GM18505 (cell line): ENCODE data around the gene MRPL20.

ENCODE experiments used
- ATAC-seq: cut with Tn5 transposase; IDR thresholded peaks from one replicate; pipeline ENCODE4 v1.9.1; 2021; ENCODE audit not compliant: unreplicated experiment
- POLR2A ChIP-seq: IDR thresholded peaks from 4 replicates; pipeline ENCODE4 v1.6.1; 2011; ENCODE audit warnings: borderline replicate concordance; ENCODE audit not compliant: insufficient read depth, insufficient read length; ENCODE audit errors: extremely low read depth

Gene MRPL20

DNA sequence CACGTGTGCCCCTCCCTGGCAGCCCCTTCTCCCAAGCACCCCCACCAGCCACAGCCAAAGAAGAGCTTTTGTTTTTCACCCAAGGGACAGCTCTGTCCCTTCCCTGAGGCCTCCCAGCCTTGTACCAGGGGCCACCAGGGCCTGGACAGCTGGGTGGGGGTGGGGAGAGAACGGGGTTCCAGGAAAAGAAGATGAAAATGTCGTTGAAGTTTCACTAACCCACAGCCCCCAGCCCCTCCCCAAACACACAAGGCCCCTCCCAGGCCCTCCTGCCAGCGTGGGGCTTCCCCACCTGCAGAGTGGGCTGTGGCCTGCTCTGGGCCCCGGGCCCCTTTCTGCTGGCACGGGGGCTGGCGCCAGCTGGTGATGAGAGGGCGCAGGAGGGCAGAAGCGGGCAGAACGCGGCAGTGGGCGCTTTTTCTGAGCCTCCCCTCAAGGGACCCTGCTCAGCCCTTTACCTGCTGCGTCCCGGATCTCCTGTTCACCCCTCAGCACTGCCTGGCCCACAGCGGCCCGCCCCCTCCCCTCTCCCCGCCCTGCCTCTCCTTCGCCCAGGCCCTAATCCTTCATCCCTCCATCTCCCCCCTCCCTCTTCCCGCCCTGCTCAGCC lies 19.5 kb upstream of the MRPL20 start:
- no peak for TF ChIP-seq POLR2A
- ATAC-seq: no peak

DNA sequence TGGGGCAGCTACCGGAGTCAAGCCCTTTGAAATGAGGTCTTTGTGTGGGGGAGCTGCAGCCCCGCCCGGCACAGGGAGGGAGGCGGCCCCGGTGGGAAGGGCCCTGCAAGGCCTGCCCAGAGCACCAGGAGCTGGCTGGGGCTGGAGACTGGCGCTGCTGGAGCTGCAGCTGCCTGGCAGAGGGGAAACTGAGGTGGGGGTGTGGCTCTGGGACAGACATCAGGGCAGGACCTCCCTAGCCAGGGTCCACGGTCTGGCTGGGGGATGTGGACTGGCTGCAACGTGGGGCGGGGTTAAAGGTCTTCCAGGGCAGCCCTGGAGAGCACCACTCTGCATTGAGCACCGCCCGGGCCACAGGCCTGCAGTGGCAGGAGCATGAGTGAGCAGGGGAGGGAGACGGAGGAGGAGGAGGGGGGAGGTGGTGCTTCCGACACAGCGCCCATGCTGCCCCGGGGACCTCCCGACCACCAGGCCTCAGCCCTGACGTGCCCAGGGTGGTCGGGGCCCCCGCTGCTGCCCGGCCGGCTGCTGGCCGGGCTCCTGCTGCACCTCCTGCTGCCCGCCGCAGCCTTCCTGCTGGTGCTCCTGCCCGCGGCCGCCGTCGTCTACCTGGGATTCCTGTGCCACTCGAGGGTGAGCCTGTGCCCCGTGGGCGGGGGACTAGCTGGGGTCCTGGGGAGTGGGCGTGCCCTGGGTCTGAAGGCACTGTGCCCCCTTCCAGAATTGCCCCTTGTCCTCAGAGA lies 18.8 kb upstream of the MRPL20 start:
- no peak for ATAC-seq
- no peak for TF ChIP-seq POLR2A

DNA sequence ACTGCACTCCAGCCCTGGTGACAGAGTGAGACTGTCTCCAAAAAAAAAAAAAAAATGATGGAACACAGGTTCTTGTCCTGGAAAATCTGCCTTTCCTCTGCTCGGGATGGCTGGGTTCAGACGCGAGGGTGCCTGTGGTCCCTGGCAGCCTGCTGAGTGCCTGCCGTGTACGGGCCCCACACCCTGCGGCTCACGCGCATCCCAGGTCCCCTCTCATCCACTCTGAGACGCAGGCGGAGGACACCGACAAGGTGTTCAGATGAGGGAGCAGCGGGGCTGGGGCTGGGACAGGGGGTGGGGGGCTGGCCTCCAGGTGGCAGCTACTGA lies 18.3 kb upstream of the MRPL20 start:
- no peak for TF ChIP-seq POLR2A
- ATAC-seq: no peak

GRCh38 chr1:1424707-1425106 lies 17.6 kb upstream of the MRPL20 start:
- no peak for TF ChIP-seq POLR2A
- ATAC-seq: no peak

DNA sequence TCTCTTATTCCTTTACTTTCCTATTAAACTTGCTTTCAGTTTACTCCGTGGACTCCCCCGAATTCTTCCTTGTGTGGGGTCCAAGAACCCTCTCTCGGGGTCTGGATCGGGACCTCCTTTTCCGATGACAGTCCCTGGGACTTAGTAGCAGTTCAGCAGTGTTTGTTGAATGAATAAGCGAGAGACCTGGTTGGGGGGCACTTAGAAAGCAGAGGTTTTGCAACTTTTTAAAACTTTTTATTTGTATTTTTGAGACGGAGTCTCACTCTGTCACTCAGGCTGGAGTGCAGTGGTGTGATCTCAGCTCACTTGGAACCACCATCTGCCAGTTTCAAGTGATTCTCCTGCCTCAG lies 16.1 kb upstream of the MRPL20 start:
- ATAC-seq: no peak
- TF ChIP-seq POLR2A: no peak

DNA sequence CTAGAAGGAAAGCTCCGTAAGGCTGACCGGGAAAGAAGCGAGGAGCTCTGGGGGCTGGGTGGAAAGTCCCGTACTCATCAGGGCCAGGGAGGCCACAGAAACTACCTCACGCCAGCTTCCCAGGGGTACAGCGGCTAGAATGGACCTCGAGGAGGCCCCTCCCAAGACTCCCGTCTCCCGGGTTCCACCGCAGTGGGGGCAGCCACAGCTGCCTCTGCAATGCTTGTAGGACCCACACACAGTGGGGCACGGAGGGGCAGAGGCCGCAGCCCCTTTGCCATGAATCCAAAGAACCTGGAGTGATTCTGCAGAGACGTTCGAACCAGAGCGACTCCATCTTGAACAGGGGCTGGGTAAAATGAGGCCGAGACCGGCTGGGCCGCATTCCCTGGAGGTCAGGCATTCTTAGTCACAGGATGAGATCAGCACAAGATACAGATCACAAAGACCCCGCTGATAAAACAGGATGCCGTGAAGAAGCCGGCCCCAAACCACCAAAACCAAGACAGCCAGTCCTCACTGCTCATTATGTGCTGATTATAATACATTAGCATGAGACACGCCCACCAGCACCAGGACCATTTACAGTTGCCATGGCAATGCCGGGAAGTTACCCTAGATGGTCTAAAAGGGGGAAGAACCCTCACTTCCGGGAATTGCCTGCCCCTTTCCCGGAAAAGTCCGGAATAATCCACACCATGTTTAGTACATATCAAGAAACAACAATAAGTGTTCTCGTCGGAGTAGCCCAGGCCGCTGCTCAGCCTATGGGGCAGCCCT lies 15.6 kb upstream of the MRPL20 start:
- no peak for ATAC-seq
- TF ChIP-seq POLR2A: no peak

DNA sequence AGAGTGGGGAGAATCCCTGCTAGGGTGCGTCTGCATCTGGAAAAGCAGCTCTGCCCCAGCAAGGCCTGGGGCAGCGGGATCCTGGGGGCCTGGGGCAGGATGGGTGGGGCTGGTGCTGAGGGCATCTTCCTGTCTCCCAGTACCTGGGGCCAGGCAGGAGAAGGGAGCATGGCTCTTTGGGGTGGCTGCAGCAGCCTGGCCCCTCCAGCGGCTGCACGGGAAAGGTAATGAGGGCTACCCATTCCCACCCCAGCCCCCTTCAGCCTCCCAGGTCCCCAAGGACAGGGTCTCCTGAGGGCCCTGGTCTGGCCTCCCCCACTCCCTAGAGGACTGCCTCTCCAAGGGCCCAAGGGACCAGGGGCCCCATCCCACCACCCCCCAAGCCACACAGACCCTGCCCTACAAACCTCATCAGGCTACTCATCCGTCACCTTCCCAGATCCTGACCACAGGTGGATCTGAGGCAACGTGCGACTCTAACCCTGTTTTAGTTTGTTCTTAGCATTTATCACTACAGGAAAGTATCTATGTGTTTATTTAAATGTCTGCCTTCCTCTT lies 14.9 kb upstream of the MRPL20 start:
- no peak for TF ChIP-seq POLR2A
- ATAC-seq: no peak

DNA sequence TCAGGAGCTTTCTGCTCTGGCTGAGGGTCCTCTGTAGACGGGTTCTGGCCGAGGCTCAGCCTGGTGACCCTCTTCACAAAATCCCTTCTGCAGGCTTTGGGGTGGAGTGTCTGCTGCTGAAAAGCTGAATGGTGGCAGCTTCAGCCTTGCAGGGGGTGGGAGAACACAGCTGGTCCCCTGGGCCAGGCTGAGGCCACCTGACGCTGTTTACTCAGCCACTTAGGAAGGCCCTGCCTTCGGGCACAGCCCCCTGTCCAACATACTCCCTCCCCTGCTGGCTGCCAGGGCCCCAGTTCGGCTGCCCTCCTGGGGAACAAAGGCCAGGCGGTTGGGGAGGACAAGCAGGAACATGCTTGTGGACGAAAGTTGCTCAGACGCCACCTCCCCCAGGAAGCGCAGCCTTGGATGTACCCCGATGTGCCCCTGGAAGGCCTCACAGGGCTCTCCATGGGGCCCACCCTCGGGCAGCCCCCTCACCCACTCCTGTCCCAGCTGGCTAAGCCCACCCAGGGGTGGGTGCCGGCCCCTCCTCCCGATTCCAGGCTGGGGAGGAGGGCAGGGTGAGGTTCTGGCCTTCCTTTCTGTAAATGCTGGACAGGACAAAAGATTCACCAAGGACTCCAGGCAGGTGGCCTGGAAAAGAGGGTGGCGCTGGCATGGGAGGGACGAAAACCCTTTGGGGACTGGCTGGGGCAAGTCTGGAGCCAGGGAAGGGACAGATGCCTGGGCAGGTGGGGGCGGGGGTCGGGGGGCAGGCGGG lies 14.2 kb upstream of the MRPL20 start, which contains the start of gene ANKRD65:
ANKRD65 (minus strand) TSS at position 130 of the 760 bp plus-strand sequence. CDS start 271 bp downstream, outside the sequence.
- no peak for ATAC-seq
- no peak for TF ChIP-seq POLR2A

DNA sequence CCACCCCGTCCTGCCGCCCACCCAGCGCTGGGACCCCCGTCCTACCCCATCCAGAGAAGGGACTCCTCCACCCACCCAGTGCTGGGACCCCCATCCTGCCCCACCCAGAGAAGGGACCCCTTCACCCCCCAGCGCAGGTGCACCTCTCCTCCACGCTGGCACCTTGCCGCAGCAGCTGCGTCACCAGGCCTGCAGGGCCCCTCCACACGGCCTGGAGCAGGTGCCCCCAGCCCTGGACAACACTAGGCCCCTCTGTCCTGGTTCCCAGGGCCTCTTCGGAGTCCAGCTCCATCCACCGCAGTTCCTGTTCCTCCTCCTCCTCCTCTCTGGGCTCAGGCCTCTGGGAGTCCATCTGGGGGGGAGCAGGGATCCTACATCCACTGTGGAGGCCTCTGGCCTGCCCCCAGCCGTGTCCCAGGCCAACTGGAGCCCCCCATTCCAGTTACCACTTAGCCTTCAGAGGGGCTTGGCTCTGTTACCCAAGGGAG lies 13.6 kb upstream of the MRPL20 start:
- ATAC-seq: no peak

GRCh38 chr1:1419813-1420653 lies 12.9 kb upstream of the MRPL20 start:
- no peak for ATAC-seq
- TF ChIP-seq POLR2A: no peak

More for the DNA sequence above, 13.6 kb upstream of the MRPL20 start:
- TF ChIP-seq POLR2A: no peak

- TF ChIP-seq POLR2A: no peak
- ATAC-seq: no peak
Observed at GRCh38 chr1:1419363-1419812, 12.3 kb upstream of the MRPL20 start.
